GM18867 (cell line): ENCODE data around the gene SLC5A7.

Experiments used
- ATAC-seq: cut with Tn5 transposase; IDR thresholded peaks from one replicate; pipeline ENCODE4 v1.9.1; 2021; ENCODE audit warnings: mild to moderate bottlenecking, moderate library complexity; ENCODE audit not compliant: unreplicated experiment

The SLC5A7 gene

DNA sequence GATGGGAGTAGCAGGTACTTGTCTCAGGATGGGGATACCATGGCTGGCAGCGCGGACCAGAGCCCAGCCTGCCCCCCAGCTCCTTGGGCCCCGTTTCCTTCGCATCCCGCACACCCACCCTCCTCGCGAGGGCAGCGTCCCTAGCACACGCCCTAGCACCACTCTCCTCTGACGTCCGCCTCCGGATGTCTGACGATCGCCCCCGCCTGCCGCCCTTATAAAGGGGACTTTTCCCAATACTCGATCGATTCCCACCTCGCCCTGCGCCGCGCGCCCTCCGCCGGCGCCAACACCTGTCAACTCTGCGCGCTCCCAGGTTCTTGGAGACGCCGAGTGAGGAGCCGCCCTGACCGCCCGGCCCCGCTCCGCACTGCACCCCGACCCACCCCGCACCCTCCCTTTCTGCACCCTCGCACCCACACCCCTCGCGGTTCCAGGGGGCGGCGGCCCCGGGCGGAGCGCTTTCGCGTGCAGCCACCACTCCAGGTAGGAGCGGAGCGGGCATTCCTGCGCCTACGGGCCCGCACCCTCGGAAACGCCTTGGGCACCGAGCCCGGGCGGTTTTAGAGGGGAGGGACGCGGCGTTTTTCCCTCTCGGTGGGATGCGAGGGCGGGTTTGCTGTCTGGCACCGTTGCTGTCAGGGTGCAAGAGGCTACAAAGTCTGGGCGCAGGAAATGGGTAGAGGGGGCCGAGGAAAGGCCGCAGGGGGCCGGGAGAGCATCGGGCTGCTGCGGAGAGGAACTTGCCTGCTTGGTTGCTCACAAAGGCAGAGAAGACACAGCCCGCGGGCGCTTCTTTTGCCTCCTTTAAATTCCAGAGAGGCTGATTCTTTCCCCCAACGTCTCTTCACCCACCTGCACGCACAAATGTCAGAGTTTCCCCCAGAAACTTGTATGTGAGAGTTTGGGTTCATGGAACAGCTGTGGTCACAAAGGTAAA is at the start of gene SLC5A7:
Gene SLC5A7, plus strand, starts transcription at position 247 of the 940 bp plus-strand sequence. CDS start 1,632 bp downstream, outside the sequence.
- no peak for ATAC-seq

DNA sequence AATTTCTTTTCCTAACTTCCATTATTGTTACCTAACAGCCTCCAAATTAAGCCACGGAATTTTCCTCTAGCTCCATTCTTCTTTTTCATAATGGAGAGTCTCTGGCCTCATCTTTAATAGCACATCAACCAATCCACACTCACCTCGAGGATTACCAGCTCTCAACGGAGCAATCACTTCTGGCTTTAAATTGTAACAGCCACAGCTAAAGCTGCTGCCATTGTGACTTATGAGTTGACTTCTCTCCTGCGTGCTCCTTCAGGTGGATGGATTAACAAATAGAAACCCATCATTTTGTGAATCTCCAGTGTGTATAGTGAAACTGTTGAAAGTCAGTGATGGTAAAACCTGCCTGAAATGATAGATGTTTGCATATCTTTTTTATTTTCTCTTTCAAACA is 24.9 kb upstream of the SLC5A7 start:
- ATAC-seq = no peak

DNA sequence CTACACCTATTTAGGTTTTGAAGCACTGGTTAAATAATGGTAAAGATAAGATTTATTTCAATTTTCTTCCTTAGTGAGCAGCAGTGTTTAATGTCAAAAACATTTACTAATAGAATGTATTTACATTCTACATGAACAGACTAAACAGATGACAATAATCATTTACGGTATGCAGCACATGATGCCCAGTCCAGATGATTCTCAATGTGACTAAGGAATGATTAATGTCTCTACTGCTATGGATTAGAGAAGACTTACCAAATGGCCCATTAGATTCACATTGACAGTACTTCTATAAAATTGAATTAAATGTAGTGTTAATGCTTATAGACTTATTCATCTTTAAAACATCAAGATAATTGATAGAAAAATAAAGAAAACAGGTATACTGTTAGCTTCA is 22.1 kb upstream of the SLC5A7 start:
- no peak for ATAC-seq

- ATAC-seq = no peak
Measured at GRCh38 chr2:107984707-107985106, 1.6 kb upstream of the SLC5A7 start.

GRCh38 chr2:107988108-107988507 is 1.8 kb downstream of the SLC5A7 start:
- ATAC-seq = no peak

DNA sequence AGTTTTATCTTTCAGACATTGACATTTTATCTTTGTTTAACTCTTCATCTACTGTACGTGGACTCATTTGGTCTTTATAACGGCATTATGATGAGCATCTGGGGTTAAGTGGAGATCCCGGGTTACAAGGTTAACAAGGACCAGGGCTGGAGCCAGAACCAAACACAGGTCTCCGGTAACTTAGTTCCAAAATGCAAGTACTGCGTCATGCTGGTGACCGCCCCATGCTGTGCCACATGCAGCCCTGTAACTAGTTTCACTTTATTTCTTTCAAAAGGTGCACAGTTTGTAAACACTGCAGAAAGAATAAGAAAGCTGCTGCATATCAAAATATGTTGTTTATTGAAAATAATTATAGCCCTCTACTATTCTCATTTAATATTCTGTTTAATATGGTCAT is 3.1 kb downstream of the SLC5A7 start:
- no peak for ATAC-seq

- ATAC-seq = no peak
Measured at GRCh38 chr2:107990718-107991117, 4.4 kb downstream of the SLC5A7 start.

GRCh38 chr2:107992069-107992468 is 5.7 kb downstream of the SLC5A7 start:
- no peak for ATAC-seq

DNA sequence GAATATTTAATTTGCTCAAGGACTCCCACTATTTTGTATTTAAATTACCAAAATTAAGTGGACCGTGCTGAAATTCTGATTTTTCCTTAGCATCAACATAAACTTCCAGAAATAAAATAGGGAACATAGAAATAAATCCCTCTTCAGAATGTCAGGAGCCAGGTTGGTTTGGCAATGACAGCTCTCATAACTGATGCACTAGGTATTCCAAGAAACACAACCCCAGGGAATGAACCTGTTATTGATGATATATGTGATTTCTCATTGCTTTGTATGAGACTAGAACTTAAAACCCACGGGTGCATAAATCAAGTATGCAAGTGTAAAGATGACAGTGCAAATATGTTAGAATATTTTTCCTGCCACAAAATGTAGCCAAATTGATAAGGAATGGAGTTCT is 12.8 kb downstream of the SLC5A7 start:
- no peak for ATAC-seq

DNA sequence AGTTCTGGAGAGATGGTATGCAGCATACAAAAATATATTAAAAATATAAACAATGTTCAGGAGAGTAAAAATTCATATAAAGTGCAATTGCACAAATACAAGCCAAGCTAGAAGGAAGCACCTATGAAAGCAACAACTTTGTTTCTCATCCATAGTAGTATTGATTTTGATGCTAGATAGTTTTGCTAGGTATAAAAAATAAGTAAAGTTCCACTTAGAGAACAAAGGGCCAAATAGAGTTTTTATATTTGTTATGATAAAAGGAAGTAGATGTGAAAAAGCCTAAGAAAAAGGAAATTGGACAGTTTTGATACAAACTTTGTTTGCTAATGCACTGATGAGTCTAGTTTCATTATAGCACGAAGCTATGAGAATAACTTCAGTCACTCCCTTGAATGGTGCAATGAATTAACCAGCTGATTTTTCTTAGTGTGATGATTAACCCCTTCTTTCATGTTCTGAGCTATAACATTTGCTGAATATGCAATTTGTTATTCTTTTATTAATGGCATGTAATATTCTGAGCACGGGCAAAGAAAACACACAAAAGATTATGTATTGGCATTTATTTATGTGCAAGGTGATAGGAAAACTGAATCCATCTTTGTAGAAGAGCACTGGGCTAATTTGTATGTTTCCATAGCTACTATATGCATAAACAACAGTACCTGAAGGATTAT is 24.7 kb downstream of the SLC5A7 start:
- ATAC-seq = no peak

- ATAC-seq = no peak
Measured at GRCh38 chr2:108013305-108013704, 27.0 kb downstream of the SLC5A7 start.

- no peak for ATAC-seq
Measured at GRCh38 chr2:108022628-108023027, 36.3 kb downstream of the SLC5A7 start.

GRCh38 chr2:108023776-108024175 is 37.5 kb downstream of the SLC5A7 start:
- no peak for ATAC-seq

DNA sequence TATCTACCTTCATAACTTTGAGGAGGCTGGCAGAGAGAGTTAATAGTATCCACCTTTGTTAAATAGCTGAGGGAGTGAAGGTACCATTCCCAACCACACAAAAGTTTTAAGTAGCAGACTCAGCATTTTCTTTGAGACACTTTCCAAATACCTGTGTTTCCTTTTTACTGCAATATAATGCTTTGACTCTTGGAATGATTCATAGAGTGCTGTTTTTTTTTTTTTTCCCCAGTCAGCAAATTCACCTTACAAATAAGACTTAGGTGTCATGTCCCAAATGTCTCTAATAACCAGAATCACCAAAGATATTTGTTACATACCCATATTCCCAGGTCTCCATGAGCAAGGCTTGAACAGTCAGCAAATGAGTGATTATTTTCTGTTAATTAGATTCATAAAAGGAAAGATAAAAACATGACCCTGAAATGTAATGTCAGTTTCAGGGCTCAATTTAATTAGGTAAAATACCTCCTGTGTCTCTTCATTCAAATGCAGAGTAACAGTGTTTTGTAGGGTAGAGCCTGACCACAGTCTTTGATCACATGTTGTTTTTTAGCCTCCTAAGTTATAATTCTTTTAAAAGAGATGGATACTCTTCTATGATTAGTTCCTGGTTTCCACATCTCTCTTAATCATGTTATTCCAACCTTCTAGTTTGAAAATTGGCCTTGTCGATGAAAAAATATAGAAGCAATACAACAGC is 39.9 kb downstream of the SLC5A7 start:
- ATAC-seq = no peak

DNA sequence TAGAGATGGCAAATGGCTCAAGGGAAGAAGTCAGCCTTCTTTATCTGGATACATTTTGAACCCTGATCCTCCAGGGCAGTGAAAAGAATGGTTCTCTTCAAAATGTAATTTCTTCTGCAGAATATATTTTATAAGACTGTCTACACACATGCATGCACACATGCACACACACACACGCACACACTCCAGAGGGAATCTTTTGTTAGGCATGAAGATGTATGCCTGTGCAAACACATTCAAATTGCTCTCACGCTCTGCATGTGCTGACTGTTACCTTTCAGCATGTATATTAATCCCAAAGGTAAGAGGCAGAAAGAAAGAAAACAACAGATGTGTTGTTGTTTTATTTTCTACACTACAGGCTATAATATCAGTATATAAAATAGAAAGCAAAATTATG is 43.2 kb downstream of the SLC5A7 start:
- no peak for ATAC-seq

DNA sequence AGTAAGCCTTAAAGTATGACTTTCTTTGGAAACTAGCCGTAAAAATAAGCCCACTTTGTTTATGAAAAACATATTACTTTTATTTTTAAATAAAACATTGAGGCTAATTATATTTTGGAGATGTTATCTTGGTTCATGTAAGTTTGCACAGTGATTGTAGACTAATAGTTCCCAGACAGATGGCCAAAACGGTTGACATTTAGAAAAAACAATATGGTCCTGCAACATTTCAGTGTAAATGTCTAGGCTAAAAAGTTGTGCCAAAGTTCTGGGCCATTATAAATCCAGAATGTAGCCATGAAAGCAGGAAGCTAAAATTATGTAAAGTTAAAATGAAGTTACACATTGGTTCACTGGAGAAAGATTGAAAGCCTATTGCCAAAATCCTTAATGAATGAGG is 43.6 kb downstream of the SLC5A7 start:
- ATAC-seq = no peak

- ATAC-seq = no peak
Measured at GRCh38 chr2:108031471-108031941, 45.2 kb downstream of the SLC5A7 start.

GRCh38 chr2:108034843-108035242 is 48.5 kb downstream of the SLC5A7 start:
- ATAC-seq = no peak

GRCh38 chr2:108048752-108049151 is 62.4 kb downstream of the SLC5A7 start:
- no peak for ATAC-seq

GRCh38 chr2:108058576-108059137 is 72.3 kb downstream of the SLC5A7 start:
- no peak for ATAC-seq

GRCh38 chr2:108061439-108062042 is 75.2 kb downstream of the SLC5A7 start:
- ATAC-seq = no peak
